ENCODE results near the gene CALHM1.
A peak's percentile ranks its signal among the peaks of the same experiment; 100 is the strongest.
"Not testable (repeated sequence)": the region's sequence is repeated elsewhere in the genome, so short reads cannot be mapped to it uniquely, and the experiment has no call there.

CALHM1 gene

GRCh38 chr10:103458720-103459119 is at the start of gene CALHM1:
Gene CALHM1, minus strand, starts transcription at chr10:103458900. Its CDS starts 149 bp downstream, at chr10:103458751.
- no peak for DNase-seq (ENCODE audit: low read depth in 1 of 2, low spot score in 1 of 2)

GRCh38 chr10:103507235-103508191 is 48.8 kb upstream of the CALHM1 start:
- DNase-seq (ENCODE audit: low read depth in 1 of 2, low spot score in 1 of 2): no peak

GRCh38 chr10:103506061-103506460 is 47.4 kb upstream of the CALHM1 start:
- DNase-seq (ENCODE audit: low read depth in 1 of 2, low spot score in 1 of 2): no peak

GRCh38 chr10:103504181-103504783 is 45.6 kb upstream of the CALHM1 start:
- DNase-seq (ENCODE audit: low read depth in 1 of 2, low spot score in 1 of 2): peak in 1 of 2 donors; percentile 27

GRCh38 chr10:103503777-103504176 is 45.1 kb upstream of the CALHM1 start:
- not testable (repeated sequence) for DNase-seq (ENCODE audit: low read depth in 1 of 2, low spot score in 1 of 2)

GRCh38 chr10:103502849-103503660 is 44.4 kb upstream of the CALHM1 start:
- no peak for DNase-seq (ENCODE audit: low read depth in 1 of 2, low spot score in 1 of 2)

GRCh38 chr10:103501186-103501585 is 42.5 kb upstream of the CALHM1 start:
- no peak for DNase-seq (ENCODE audit: low read depth in 1 of 2, low spot score in 1 of 2)

GRCh38 chr10:103500481-103500880 is 41.8 kb upstream of the CALHM1 start:
- no peak for DNase-seq (ENCODE audit: low read depth in 1 of 2, low spot score in 1 of 2)

GRCh38 chr10:103499881-103500280 is 41.2 kb upstream of the CALHM1 start:
- DNase-seq (ENCODE audit: low read depth in 1 of 2, low spot score in 1 of 2): no peak

- no peak for DNase-seq (ENCODE audit: low read depth in 1 of 2, low spot score in 1 of 2)
Measured at GRCh38 chr10:103498936-103499638, 40.4 kb upstream of the CALHM1 start.

- DNase-seq (ENCODE audit: low read depth in 1 of 2, low spot score in 1 of 2): no peak
Measured at GRCh38 chr10:103497161-103497915, 38.6 kb upstream of the CALHM1 start.

GRCh38 chr10:103495321-103495720 is 36.6 kb upstream of the CALHM1 start:
- DNase-seq (ENCODE audit: low read depth in 1 of 2, low spot score in 1 of 2): no peak

GRCh38 chr10:103493916-103494877 is 35.5 kb upstream of the CALHM1 start:
- DNase-seq (ENCODE audit: low read depth in 1 of 2, low spot score in 1 of 2): no peak

GRCh38 chr10:103493362-103493915 is 34.7 kb upstream of the CALHM1 start, which contains the start of gene NEURL1:
Gene NEURL1, plus strand, starts transcription at chr10:103493705. Its CDS starts 683 bp downstream, at chr10:103494388.
- DNase-seq (ENCODE audit: low read depth in 1 of 2, low spot score in 1 of 2): no peak

GRCh38 chr10:103492655-103493261 is 34.1 kb upstream of the CALHM1 start:
- no peak for DNase-seq (ENCODE audit: low read depth in 1 of 2, low spot score in 1 of 2)

- DNase-seq (ENCODE audit: low read depth in 1 of 2, low spot score in 1 of 2): no peak
Measured at GRCh38 chr10:103491729-103492364, 33.1 kb upstream of the CALHM1 start.

- DNase-seq (ENCODE audit: low read depth in 1 of 2, low spot score in 1 of 2): no peak
Measured at GRCh38 chr10:103490986-103491314, 32.2 kb upstream of the CALHM1 start.

GRCh38 chr10:103487410-103487708 is 28.7 kb upstream of the CALHM1 start:
- no peak for DNase-seq (ENCODE audit: low read depth in 1 of 2, low spot score in 1 of 2)
